Measurements from ENCODE around the gene PIBF1. TPM values are rescaled to one million over a fixed set of nuclear protein-coding genes. Genes with fewer than 3 reads are reported as not detected.

Gene PIBF1
- total and polyA plus RNA-seq, 10 of the 15 experiments (the other 5 are each of a cell fraction or from before 2014, with no cell fraction given), result 6.4 to 24.5 (median 11.1) TPM

GRCh38 chr13:72781451-72782439, at the start of gene PIBF1, which contains the start of gene DIS3 (continued):
- TF ChIP-seq KAT2A (conservative IDR thresholded peaks at IDR 0.05; ENCODE audit: control insufficient read depth, low read depth, low read length), result no peak
- peak; percentile 65 for TF ChIP-seq SP1 (IDR thresholded peaks at IDR 0.05; ENCODE audit: low read depth, low read length)
- TF ChIP-seq ZBED1 (IDR thresholded peaks at IDR 0.05; ENCODE audit: borderline replicate concordance), result no peak
- TF ChIP-seq POLR2AphosphoS2 (IDR thresholded peaks at IDR 0.05; ENCODE audit: low read depth, low read length), result peak; percentile 68
- TF ChIP-seq CBX3 (IDR thresholded peaks at IDR 0.05; ENCODE audit: borderline replicate concordance, low read depth), result no peak
- peak; percentile 48; the same call in 1 of the 2 replicates for TF ChIP-seq SREBF2 (IDR thresholded peaks at IDR 0.05; ENCODE audit: low read length)
- no peak for TF ChIP-seq HDAC6 (IDR thresholded peaks at IDR 0.05; ENCODE audit: unreplicated experiment)
- no peak for TF ChIP-seq JUNB (IDR thresholded peaks at IDR 0.05)
- TF ChIP-seq TAF1 (IDR thresholded peaks at IDR 0.05; ENCODE audit: borderline replicate concordance, low read depth, low read length), result peak; percentile 68; the same call in 1 of the 2 replicates
- no peak for TF ChIP-seq CEBPB (IDR thresholded peaks at IDR 0.05; ENCODE audit: borderline replicate concordance in 1 of 2, low read depth in 2 of 2, low read length in 2 of 2)
- peak; percentile 37; the same call in 1 of the 2 replicates for TF ChIP-seq RFX5 (IDR thresholded peaks at IDR 0.05; ENCODE audit: low read depth, low read length)
- peak in 1 of 2 experiments; percentile 87; a peak in 2 of 3 replicates for TF ChIP-seq EGR1 (IDR thresholded peaks at IDR 0.05; ENCODE audit: borderline replicate concordance in 1 of 2, low read depth in 2 of 2, low read length in 2 of 2)
- TF ChIP-seq KLF5 (IDR thresholded peaks at IDR 0.05; ENCODE audit: partially characterized antibody), result peak; percentile 9
- TF ChIP-seq NR2C2 (IDR thresholded peaks at IDR 0.05; ENCODE audit: borderline replicate concordance, control insufficient read depth, insufficient read length, low read depth), result no peak
- TF ChIP-seq ESRRA (IDR thresholded peaks at IDR 0.05; ENCODE audit: low read length), result no peak
- TF ChIP-seq YBX1 (IDR thresholded peaks at IDR 0.05), result no peak
- TF ChIP-seq JUND (IDR thresholded peaks at IDR 0.05; ENCODE audit: low read depth, low read length), result no peak
- no peak for TF ChIP-seq ZNF384 (IDR thresholded peaks at IDR 0.05; ENCODE audit: borderline replicate concordance, low read depth, low read length)
- TF ChIP-seq SMAD1 (IDR thresholded peaks at IDR 0.05; ENCODE audit: low read depth, partially characterized antibody), result peak; percentile 56
- no peak for TF ChIP-seq USF1 (IDR thresholded peaks at IDR 0.05; ENCODE audit: borderline replicate concordance, extremely low read length, insufficient read depth, low read depth, low read length)
- TF ChIP-seq NFYA (IDR thresholded peaks at IDR 0.05; ENCODE audit: borderline replicate concordance, low read depth, low read length), result no peak
- no peak for TF ChIP-seq BCL11A (IDR thresholded peaks at IDR 0.05; ENCODE audit: low read depth, low read length)
- TF ChIP-seq, protein P1, sequence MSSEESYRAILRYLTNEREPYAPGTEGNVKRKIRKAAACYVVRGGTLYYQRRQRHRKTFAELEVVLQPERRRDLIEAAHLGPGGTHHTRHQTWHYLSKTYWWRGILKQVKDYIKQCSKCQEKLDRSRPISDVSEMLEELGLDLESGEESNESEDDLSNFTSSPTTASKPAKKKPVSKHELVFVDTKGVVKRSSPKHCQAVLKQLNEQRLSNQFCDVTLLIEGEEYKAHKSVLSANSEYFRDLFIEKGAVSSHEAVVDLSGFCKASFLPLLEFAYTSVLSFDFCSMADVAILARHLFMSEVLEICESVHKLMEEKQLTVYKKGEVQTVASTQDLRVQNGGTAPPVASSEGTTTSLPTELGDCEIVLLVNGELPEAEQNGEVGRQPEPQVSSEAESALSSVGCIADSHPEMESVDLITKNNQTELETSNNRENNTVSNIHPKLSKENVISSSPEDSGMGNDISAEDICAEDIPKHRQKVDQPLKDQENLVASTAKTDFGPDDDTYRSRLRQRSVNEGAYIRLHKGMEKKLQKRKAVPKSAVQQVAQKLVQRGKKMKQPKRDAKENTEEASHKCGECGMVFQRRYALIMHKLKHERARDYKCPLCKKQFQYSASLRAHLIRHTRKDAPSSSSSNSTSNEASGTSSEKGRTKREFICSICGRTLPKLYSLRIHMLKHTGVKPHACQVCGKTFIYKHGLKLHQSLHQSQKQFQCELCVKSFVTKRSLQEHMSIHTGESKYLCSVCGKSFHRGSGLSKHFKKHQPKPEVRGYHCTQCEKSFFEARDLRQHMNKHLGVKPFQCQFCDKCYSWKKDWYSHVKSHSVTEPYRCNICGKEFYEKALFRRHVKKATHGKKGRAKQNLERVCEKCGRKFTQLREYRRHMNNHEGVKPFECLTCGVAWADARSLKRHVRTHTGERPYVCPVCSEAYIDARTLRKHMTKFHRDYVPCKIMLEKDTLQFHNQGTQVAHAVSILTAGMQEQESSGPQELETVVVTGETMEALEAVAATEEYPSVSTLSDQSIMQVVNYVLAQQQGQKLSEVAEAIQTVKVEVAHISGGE (CRISPR knock-in tag; IDR thresholded peaks at IDR 0.05), result peak; percentile 73
- peak; percentile 77 for TF ChIP-seq DPF2 (IDR thresholded peaks at IDR 0.05)
- no peak for TF ChIP-seq EP300 (IDR thresholded peaks at IDR 0.05; ENCODE audit: borderline replicate concordance in 1 of 2, control insufficient read depth in 1 of 2, low read depth in 2 of 2, low read length in 2 of 2)
- TF ChIP-seq POLR2A (IDR thresholded peaks at IDR 0.05; ENCODE audit: low read depth, low read length), result peak; percentile 88
- TF ChIP-seq ZNF622 (IDR thresholded peaks at IDR 0.05), result no peak
- TF ChIP-seq SIN3A (IDR thresholded peaks at IDR 0.05; ENCODE audit: low read depth, low read length), result peak; percentile 90

All from GM12878 (cell line).